ENCODE measurements around the gene VPS54.
"Not testable (repeated sequence)": the region's sequence is repeated elsewhere in the genome, so short reads cannot be mapped to it uniquely, and the experiment has no call there.

DNA sequence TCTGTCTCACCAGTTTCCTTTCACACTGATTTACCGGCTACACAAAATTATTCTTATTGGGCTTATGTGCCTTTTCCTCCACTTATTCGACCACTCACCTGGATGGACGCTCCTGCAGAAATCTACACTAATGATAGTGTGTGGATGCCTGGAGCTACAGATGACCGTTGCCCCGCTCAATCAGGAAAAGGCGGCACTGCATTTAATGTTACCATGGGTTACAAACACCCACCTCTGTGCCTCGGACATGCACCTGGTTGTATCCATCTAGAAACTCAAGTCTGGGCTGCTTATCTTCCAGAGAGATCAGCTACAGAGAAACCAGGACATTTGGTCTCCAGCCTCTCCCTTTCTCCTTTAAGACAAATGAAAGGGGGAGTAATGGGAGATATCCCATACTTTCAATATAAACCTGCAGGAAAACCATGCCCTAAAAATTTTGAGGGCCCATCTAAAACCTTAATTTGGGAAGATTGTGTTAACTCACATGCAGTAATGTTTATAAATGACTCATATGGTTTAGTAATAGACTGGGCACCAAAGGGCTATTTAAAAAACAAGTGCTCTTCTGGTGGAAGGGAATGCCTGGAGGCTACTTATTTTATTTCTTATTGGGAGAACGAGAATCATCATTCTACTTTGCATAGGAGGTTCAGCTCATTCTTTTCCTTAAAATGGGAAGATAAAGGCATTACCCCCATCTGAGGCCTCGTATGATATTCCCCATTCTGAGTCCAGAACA, 24.7 kb downstream of the VPS54 start:
- TF ChIP-seq, protein P1, sequence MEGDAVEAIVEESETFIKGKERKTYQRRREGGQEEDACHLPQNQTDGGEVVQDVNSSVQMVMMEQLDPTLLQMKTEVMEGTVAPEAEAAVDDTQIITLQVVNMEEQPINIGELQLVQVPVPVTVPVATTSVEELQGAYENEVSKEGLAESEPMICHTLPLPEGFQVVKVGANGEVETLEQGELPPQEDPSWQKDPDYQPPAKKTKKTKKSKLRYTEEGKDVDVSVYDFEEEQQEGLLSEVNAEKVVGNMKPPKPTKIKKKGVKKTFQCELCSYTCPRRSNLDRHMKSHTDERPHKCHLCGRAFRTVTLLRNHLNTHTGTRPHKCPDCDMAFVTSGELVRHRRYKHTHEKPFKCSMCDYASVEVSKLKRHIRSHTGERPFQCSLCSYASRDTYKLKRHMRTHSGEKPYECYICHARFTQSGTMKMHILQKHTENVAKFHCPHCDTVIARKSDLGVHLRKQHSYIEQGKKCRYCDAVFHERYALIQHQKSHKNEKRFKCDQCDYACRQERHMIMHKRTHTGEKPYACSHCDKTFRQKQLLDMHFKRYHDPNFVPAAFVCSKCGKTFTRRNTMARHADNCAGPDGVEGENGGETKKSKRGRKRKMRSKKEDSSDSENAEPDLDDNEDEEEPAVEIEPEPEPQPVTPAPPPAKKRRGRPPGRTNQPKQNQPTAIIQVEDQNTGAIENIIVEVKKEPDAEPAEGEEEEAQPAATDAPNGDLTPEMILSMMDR (IDR thresholded peaks at IDR 0.05; ENCODE audit: low read depth, low read length, missing input control), result not testable (repeated sequence)
- not testable (repeated sequence) for TF ChIP-seq SP1 (IDR thresholded peaks at IDR 0.05); GABPA (IDR thresholded peaks at IDR 0.05 in 1 of 2, conservative IDR thresholded peaks at IDR 0.05 in 1 of 2); EGR1 (IDR thresholded peaks at IDR 0.05; ENCODE audit: low read depth in 2 of 2); RAD21 (IDR thresholded peaks at IDR 0.05); JUND (IDR thresholded peaks at IDR 0.05)
- TF ChIP-seq, protein P2, sequence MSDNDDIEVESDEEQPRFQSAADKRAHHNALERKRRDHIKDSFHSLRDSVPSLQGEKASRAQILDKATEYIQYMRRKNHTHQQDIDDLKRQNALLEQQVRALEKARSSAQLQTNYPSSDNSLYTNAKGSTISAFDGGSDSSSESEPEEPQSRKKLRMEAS (IDR thresholded peaks at IDR 0.05), result not testable (repeated sequence)
- TF ChIP-seq, protein P3, sequence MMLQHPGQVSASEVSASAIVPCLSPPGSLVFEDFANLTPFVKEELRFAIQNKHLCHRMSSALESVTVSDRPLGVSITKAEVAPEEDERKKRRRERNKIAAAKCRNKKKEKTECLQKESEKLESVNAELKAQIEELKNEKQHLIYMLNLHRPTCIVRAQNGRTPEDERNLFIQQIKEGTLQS (IDR thresholded peaks at IDR 0.05), result not testable (repeated sequence)

All from liver (tissue), 3 donors.